Heart left ventricle (tissue), 13 donors: ENCODE measurements around the gene RXFP1.

Experiments used
- POLR2A ChIP-seq, 2 donors: fragments of 450-650 bp; IDR thresholded peaks; one replicate each; pipeline ENCODE4 v1.6.1; 2017; ENCODE audit warnings: antibody characterized with exemption in 2 of 2, mild to moderate bottlenecking in 2 of 2, moderate library complexity in 2 of 2
- TF ChIP-seq, protein P1 (sequence below), 12 donors: fragments of 200-600 bp; sonication (generic) in 4 of 12; IDR thresholded peaks; one replicate each; pipeline versions ENCODE4 v1.5.0 to v1.8.0; 2018 to 2022; ENCODE audit warnings: antibody characterized with exemption in 12 of 12, mild to moderate bottlenecking in 5 of 12
- donor health status: ischemic (EF 13 %, LVEDD 7.1; RV severe dilation, severe dysfunction).
- donor health status: DM: no; HTN: yes; CAD: no.
- donor health status: DM: no; HTN: no; CAD: no.
- donor health status: ischemic (EF 25% LVEDD 6.9; RV normal size, moderate dysfunction).
- donor health status: ischemic (EF 25% LVEDD 5.7; RV mildly dilated, moderate dysfunction).
- donor health status: ischemic (EF 35%, LVEDD 5.7; RV mildly dilated, moderate dysfunction).
- donor health status: nonischemic (EF 11% LVEDD 7.7; RV severe dilation, severe dysfunction).
- donor health status: DM: yes; HTN: yes; CAD: no.
- donor health status: PGD.
- donor health status: ischemic (EF 29% LVEDD 5.4; RV normal size, mild dysfunction).
- donor health status: nonischemic (EF 23%, LVEDD 6.1; RV moderate dilation, normal function).

DNA sequence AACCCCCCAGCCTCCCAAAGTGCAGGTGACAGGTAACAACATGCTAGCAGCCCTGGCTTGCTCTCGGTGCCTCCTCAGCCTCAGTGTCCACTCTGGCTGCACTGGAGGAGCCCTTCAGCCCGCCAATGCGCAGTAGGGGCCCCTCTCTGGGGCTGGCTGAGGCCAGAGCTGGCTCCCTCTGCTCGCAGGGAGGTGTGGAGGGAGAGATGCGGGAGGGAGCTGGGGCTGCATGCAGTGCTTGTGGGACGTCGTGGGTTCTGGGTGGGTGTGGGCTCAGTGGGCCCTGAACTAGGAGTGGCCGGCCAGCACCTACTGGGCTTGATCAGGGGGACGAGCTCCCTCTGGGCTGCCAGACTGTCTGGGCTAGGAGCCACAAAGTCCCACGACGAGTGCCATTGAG is 135.6 kb downstream of the RXFP1 start:
- TF ChIP-seq, protein P1, sequence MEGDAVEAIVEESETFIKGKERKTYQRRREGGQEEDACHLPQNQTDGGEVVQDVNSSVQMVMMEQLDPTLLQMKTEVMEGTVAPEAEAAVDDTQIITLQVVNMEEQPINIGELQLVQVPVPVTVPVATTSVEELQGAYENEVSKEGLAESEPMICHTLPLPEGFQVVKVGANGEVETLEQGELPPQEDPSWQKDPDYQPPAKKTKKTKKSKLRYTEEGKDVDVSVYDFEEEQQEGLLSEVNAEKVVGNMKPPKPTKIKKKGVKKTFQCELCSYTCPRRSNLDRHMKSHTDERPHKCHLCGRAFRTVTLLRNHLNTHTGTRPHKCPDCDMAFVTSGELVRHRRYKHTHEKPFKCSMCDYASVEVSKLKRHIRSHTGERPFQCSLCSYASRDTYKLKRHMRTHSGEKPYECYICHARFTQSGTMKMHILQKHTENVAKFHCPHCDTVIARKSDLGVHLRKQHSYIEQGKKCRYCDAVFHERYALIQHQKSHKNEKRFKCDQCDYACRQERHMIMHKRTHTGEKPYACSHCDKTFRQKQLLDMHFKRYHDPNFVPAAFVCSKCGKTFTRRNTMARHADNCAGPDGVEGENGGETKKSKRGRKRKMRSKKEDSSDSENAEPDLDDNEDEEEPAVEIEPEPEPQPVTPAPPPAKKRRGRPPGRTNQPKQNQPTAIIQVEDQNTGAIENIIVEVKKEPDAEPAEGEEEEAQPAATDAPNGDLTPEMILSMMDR (IDR thresholded peaks at IDR 0.05), result no peak
- no peak for TF ChIP-seq POLR2A (IDR thresholded peaks at IDR 0.05)
